ENCODE data around the gene NAV2.

The NAV2 gene

GRCh38 chr11:19712281-19713195, at the start of gene NAV2:
TSS of gene NAV2 (plus strand) at chr11:19712837. CDS start at chr11:19713696, 859 bp downstream.
- DNase-seq (ENCODE audit: low spot score) = peak; percentile 88

- no peak for DNase-seq (ENCODE audit: low spot score)
Observed at GRCh38 chr11:19663206-19663605, 49.4 kb upstream of the NAV2 start.

- peak; percentile 92 for DNase-seq (ENCODE audit: low spot score)
Observed at GRCh38 chr11:19664886-19665548, 47.6 kb upstream of the NAV2 start.

GRCh38 chr11:19666951-19667350, 45.7 kb upstream of the NAV2 start:
- DNase-seq (ENCODE audit: low spot score) = no peak

- DNase-seq (ENCODE audit: low spot score) = no peak
Observed at GRCh38 chr11:19669511-19669910, 43.1 kb upstream of the NAV2 start.

GRCh38 chr11:19670030-19670791, 42.4 kb upstream of the NAV2 start:
- no peak for DNase-seq (ENCODE audit: low spot score)

GRCh38 chr11:19672586-19673206, 39.9 kb upstream of the NAV2 start:
- no peak for DNase-seq (ENCODE audit: low spot score)

- peak; percentile 79 for DNase-seq (ENCODE audit: low spot score)
Observed at GRCh38 chr11:19673924-19674729, 38.5 kb upstream of the NAV2 start.

GRCh38 chr11:19674836-19675235, 37.8 kb upstream of the NAV2 start:
- no peak for DNase-seq (ENCODE audit: low spot score)

GRCh38 chr11:19675397-19675796, 37.2 kb upstream of the NAV2 start:
- DNase-seq (ENCODE audit: low spot score) = no peak

GRCh38 chr11:19676475-19677380, 35.9 kb upstream of the NAV2 start:
- DNase-seq (ENCODE audit: low spot score) = peak; percentile 97

GRCh38 chr11:19677381-19678080, 35.1 kb upstream of the NAV2 start:
- no peak for DNase-seq (ENCODE audit: low spot score)

- DNase-seq (ENCODE audit: low spot score) = no peak
Observed at GRCh38 chr11:19679952-19680828, 32.4 kb upstream of the NAV2 start.

GRCh38 chr11:19680829-19681368, 31.7 kb upstream of the NAV2 start:
- DNase-seq (ENCODE audit: low spot score) = no peak

GRCh38 chr11:19683141-19683805, 29.4 kb upstream of the NAV2 start:
- peak; percentile 96 for DNase-seq (ENCODE audit: low spot score)

GRCh38 chr11:19683862-19684491, 28.7 kb upstream of the NAV2 start:
- no peak for DNase-seq (ENCODE audit: low spot score)

GRCh38 chr11:19686234-19686633, 26.4 kb upstream of the NAV2 start:
- DNase-seq (ENCODE audit: low spot score) = no peak

Measured in cerebellar cortex (tissue), 1 donor.